ENCODE measurements around the gene SERPINB13.
"Not testable (repeated sequence)": the region's sequence is repeated elsewhere in the genome, so short reads cannot be mapped to it uniquely, and the experiment has no call there.

The SERPINB13 gene

DNA sequence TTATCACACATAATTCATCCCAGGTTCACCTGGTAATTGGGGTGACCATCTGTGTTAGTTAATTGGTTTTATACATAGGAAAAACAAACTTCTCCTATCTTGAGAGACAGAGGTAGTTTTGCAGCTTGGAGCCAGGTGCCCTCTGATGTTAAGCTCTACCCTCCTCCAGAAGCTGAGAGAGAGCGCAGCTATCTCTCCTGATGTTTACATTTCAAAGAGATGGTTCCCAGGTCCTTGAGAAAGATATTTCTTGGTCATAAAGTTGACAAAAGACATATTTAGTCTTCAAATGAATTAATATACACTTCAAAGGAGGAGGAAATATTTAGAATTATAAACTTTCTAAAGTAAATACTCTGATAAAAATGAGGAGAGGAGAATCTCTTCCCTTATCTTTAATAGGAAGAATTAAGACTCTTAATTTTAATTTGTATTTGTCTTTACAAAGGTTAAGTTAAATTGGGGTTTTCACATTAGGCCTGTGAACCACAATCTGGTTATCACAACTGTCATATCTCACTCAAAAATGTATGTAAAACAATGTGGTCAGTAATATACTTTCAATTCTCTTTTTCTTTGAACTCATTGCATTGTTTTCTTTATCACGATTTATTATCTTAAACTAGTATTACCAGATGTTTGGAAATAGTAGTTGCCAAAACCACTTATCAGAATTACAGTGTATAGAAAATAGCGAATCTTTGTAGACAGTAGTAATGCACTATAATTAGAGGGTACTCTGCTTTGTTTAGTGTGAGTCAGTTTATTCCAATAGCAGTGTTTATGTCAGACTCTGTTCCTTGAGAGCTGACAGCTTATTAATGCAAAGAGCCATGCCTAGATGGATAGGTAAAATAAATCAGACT lies 30.1 kb downstream of the SERPINB13 start:
- H3K27ac ChIP-seq (ENCODE audit: low read length) = no peak overlapping the region
- no peak overlapping the region for H3K4me3 ChIP-seq (ENCODE audit: low read length in 2 of 2)
- H3K9ac ChIP-seq (ENCODE audit: low read length in 2 of 2) = no peak overlapping the region
- H3K36me3 ChIP-seq (ENCODE audit: control insufficient read depth in 2 of 2, insufficient read depth in 2 of 2, low read length in 2 of 2) = no peaks in the 10 kb centered on the region
- H3K27me3 ChIP-seq (ENCODE audit: control insufficient read depth in 1 of 2, insufficient read depth in 2 of 2, low read length in 2 of 2) = no peaks in the 10 kb centered on the region
- H3K9me3 ChIP-seq (ENCODE audit: control insufficient read depth in 2 of 2, low read length in 2 of 2) = peaks cover 7 to 11% of the 10 kb centered on the region in 2 donors
- H3K4me1 ChIP-seq (ENCODE audit: control insufficient read depth, insufficient read depth, low read length) = peaks cover 3% of the 10 kb centered on the region

DNA sequence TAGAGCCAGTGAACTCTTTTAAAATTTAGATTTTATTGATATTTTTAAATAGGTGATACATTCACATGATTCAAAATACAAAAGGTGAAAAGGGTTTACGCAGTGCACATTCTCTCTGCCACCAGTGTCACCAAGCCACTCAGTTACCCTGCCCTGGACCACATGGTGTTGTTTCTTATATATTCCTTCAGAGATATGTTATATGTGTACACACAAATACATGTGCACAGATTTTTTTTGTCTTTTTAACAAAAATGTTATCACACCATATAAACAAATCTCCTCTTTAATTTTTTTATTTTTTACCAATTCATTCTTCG lies 30.7 kb downstream of the SERPINB13 start:
- H3K36me3 ChIP-seq (ENCODE audit: control insufficient read depth in 2 of 2, insufficient read depth in 2 of 2, low read length in 2 of 2) = no peaks in the 10 kb centered on the region
- H3K9ac ChIP-seq (ENCODE audit: low read length in 2 of 2) = no peak overlapping the region
- H3K9me3 ChIP-seq (ENCODE audit: control insufficient read depth in 2 of 2, low read length in 2 of 2) = peaks cover 7 to 11% of the 10 kb centered on the region in 2 donors
- no peak overlapping the region for H3K4me3 ChIP-seq (ENCODE audit: low read length in 2 of 2)
- H3K27ac ChIP-seq (ENCODE audit: low read length) = no peak overlapping the region
- H3K27me3 ChIP-seq (ENCODE audit: control insufficient read depth in 1 of 2, insufficient read depth in 2 of 2, low read length in 2 of 2) = no peaks in the 10 kb centered on the region
- peaks cover 3% of the 10 kb centered on the region for H3K4me1 ChIP-seq (ENCODE audit: control insufficient read depth, insufficient read depth, low read length)

DNA sequence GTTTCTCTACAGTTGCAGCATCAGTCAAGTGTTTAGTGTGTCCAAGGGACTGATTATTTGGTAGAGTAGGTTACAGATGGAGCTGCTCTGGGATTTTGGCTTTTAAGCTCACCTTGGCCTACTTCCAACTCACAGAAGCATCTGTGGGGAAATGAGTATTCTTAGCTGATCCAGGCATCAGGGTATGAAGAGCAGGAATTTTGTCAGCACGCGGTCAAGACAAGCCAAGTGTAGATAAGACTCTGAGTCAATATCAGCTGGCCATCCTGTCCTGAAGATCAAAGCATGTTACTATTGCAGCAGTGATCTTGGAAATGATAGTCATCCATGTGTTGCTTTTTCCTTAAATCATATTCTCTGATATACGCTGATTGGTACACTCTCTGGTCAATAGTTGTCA lies 32.5 kb downstream of the SERPINB13 start:
- H3K27ac ChIP-seq (ENCODE audit: low read length) = no peak overlapping the region

DNA sequence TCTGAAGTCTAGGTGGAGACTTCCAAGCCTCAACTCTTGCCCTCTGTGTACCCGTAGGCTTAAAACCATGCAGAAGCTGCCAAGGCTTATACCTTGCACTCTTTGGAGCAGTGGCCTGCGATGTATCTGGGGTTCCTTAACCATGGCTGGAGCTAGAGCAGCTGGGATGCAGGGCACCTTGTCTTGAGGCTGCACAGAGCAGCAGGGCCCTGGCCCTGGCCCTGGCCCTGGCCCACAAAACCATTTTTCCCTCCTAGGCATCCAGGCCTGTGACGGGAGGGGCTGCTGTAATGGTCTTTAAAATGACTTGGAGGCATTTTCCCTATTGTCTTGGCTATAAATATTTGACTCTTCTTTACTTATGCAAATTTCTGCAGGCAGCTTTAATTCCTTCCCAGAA lies 37.7 kb downstream of the SERPINB13 start:
- no peaks in the 10 kb centered on the region for H3K36me3 ChIP-seq (ENCODE audit: control insufficient read depth in 2 of 2, insufficient read depth in 2 of 2, low read length in 2 of 2)
- H3K27ac ChIP-seq (ENCODE audit: low read length) = no peak overlapping the region
- H3K9ac ChIP-seq (ENCODE audit: low read length in 2 of 2) = no peak overlapping the region
- no peak overlapping the region for H3K4me3 ChIP-seq (ENCODE audit: low read length in 2 of 2)
- peaks cover 8 to 9% of the 10 kb centered on the region in 2 donors for H3K9me3 ChIP-seq (ENCODE audit: control insufficient read depth in 2 of 2, low read length in 2 of 2)
- no peaks in the 10 kb centered on the region for H3K27me3 ChIP-seq (ENCODE audit: control insufficient read depth in 1 of 2, insufficient read depth in 2 of 2, low read length in 2 of 2)
- H3K4me1 ChIP-seq (ENCODE audit: control insufficient read depth, insufficient read depth, low read length) = no peaks in the 10 kb centered on the region

More for the DNA sequence above, 32.5 kb downstream of the SERPINB13 start:
- Histone ChIP-seq H3K36me3 (ENCODE audit: control insufficient read depth in 2 of 2, insufficient read depth in 2 of 2, low read length in 2 of 2) (no peaks in the 10 kb centered on the region), H3K9ac (ENCODE audit: low read length in 2 of 2) (no peak overlapping the region), H3K4me3 (ENCODE audit: low read length in 2 of 2) (no peak overlapping the region), H3K4me1 (ENCODE audit: control insufficient read depth, insufficient read depth, low read length) (peaks cover 3% of the 10 kb centered on the region), H3K27me3 (ENCODE audit: control insufficient read depth in 1 of 2, insufficient read depth in 2 of 2, low read length in 2 of 2) (no peaks in the 10 kb centered on the region), H3K9me3 (ENCODE audit: control insufficient read depth in 2 of 2, low read length in 2 of 2) (peaks cover 7 to 14% of the 10 kb centered on the region in 2 donors)

DNA sequence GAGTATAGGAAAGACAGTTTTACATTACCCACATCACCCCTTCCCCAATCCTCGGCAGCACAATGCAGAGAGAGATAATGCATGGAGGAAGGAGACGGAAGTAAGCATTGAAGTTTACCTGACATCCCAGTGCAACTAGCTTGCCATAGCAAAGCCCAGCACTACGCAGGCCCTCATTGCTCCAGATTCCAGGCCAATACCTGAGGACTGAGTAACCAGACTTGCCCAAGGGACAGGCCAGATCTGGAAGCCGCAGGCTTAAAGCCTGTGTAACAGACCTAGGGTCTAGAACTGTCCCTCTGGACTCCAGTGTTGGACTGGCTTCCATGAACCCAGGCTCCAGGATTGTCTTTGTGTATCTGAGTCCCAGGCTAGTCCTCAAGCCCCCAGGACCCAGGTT lies 39.3 kb downstream of the SERPINB13 start:
- Histone ChIP-seq H3K9me3 (ENCODE audit: control insufficient read depth in 2 of 2, low read length in 2 of 2) (peaks cover 6 to 8% of the 10 kb centered on the region in 2 donors), H3K4me1 (ENCODE audit: control insufficient read depth, insufficient read depth, low read length) (no peaks in the 10 kb centered on the region), H3K36me3 (ENCODE audit: control insufficient read depth in 2 of 2, insufficient read depth in 2 of 2, low read length in 2 of 2) (no peaks in the 10 kb centered on the region), H3K27me3 (ENCODE audit: control insufficient read depth in 1 of 2, insufficient read depth in 2 of 2, low read length in 2 of 2) (no peaks in the 10 kb centered on the region), H3K9ac (ENCODE audit: low read length in 2 of 2) (no peak overlapping the region), H3K27ac (ENCODE audit: low read length) (no peak overlapping the region), H3K4me3 (ENCODE audit: low read length in 2 of 2) (no peak overlapping the region)

DNA sequence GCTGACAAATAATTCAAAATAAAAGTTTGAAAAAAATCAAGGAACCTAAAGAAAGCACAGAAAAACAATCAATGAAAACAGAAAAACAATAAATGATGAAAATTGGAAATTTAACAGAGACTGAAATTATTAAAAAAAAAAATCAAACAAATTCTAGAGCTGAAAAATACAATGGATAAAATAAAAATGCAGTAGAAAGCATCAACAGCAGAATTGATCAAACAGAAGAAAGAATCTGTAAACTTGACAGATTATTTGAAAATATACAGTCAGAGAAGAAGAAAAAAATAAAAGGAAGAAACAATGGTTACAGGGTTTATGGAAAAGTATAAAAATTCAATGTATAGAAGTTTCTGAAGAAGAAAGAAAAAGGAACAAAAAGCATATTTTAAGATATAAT lies 40.7 kb downstream of the SERPINB13 start:
- peaks cover 2 to 8% of the 10 kb centered on the region in 2 donors for H3K9me3 ChIP-seq (ENCODE audit: control insufficient read depth in 2 of 2, low read length in 2 of 2)
- H3K27me3 ChIP-seq (ENCODE audit: control insufficient read depth in 1 of 2, insufficient read depth in 2 of 2, low read length in 2 of 2) = no peaks in the 10 kb centered on the region
- no peak overlapping the region for H3K27ac ChIP-seq (ENCODE audit: low read length)

DNA sequence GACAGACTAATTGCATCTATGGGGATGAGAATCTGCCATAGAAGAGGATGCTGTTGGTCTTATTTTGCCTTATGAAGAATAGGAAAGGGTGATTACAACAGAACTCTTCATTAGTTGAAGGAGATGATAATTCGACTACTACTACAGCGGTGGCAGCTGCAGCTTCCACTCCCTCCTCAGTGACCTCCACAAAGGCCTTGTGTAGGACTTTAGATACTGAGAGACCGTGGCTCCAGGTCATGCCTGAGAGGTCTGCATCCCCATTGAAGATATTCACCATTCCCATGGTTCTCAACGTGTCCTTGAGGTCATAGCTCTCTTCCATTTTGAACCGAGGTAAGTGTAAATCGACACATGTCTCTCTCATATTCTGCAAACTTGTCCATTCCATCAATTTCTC lies 50.6 kb downstream of the SERPINB13 start:
- Histone ChIP-seq H3K27ac (ENCODE audit: low read length) (no peak overlapping the region), H3K9me3 (ENCODE audit: control insufficient read depth in 2 of 2, low read length in 2 of 2) (no peaks in the 10 kb centered on the region), H3K9ac (ENCODE audit: low read length in 2 of 2) (no peak overlapping the region), H3K36me3 (ENCODE audit: control insufficient read depth in 2 of 2, insufficient read depth in 2 of 2, low read length in 2 of 2) (no peaks in the 10 kb centered on the region), H3K27me3 (ENCODE audit: control insufficient read depth in 1 of 2, insufficient read depth in 2 of 2, low read length in 2 of 2) (no peaks in the 10 kb centered on the region), H3K4me3 (ENCODE audit: low read length in 2 of 2) (no peak overlapping the region), H3K4me1 (ENCODE audit: control insufficient read depth, insufficient read depth, low read length) (no peaks in the 10 kb centered on the region)

More for the DNA sequence above, 40.7 kb downstream of the SERPINB13 start:
- no peaks in the 10 kb centered on the region for H3K4me1 ChIP-seq (ENCODE audit: control insufficient read depth, insufficient read depth, low read length)
- no peaks in the 10 kb centered on the region for H3K36me3 ChIP-seq (ENCODE audit: control insufficient read depth in 2 of 2, insufficient read depth in 2 of 2, low read length in 2 of 2)
- H3K4me3 ChIP-seq (ENCODE audit: low read length in 2 of 2) = no peak overlapping the region
- H3K9ac ChIP-seq (ENCODE audit: low read length in 2 of 2) = no peak overlapping the region

DNA sequence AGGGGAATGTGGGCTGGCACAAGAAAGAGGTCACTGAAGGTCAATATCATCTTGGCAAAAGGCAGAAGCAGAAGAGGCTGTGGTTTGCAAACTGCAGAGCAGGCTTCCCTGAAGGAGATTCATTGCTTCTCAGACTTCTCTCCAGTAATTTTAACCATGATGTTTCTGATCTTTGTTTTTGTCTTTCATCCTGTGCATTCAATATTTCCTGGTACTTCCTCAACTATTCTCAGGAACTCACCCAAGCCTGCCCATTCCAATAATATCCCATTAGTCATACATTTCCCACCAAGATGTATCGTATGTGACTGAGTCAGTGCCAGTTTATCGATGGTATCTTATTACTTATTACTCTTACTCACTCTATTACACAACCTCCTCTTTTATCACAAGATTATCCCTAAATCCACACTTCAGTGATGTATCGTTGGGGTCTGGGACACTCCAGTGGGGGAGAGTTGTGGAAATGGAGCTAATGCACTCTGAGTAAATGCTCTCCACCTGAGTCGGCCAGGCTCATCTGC lies 54.1 kb downstream of the SERPINB13 start:
- not testable (repeated sequence) for H3K9ac ChIP-seq (ENCODE audit: low read length in 2 of 2); H3K27ac ChIP-seq (ENCODE audit: low read length); H3K4me3 ChIP-seq (ENCODE audit: low read length in 2 of 2); H3K9me3 ChIP-seq (ENCODE audit: control insufficient read depth in 2 of 2, low read length in 2 of 2); H3K27me3 ChIP-seq (ENCODE audit: control insufficient read depth in 1 of 2, insufficient read depth in 2 of 2, low read length in 2 of 2); H3K4me1 ChIP-seq (ENCODE audit: control insufficient read depth, insufficient read depth, low read length); H3K36me3 ChIP-seq (ENCODE audit: control insufficient read depth in 2 of 2, insufficient read depth in 2 of 2, low read length in 2 of 2)

DNA sequence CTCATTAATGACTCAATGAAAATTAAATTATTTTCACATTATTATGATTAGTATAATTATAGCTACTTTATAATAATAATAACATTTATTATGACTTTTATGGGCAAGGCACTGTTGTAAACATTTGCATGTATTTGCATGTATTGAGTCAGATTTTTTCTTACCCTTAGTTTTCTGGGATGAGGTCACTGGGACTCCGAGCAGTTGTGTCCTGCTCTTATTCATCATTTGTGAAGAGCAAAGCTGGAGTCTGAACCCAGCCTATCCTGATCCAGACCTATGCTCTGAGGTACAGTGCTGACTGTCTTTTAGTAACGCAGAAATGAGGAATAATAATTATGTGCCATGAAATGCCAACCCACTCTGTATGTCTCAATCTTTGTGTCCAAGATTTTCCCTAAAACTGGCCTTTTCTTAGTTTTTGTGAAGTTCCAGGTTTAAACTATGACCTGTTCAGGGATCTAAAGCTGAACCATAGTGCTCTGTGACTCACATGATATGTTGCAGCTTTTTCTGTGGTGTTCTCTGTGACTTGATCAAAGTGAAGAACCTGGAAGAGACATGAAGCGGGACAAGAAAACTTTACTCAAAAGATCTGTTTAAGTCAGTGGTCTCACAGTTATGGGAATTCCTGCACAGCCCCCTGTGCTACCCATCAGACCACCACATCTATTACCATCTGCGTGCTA lies 55.7 kb downstream of the SERPINB13 start:
- not testable (repeated sequence) for H3K9ac ChIP-seq (ENCODE audit: low read length in 2 of 2); H3K27me3 ChIP-seq (ENCODE audit: control insufficient read depth in 1 of 2, insufficient read depth in 2 of 2, low read length in 2 of 2); H3K36me3 ChIP-seq (ENCODE audit: control insufficient read depth in 2 of 2, insufficient read depth in 2 of 2, low read length in 2 of 2); H3K27ac ChIP-seq (ENCODE audit: low read length); H3K4me3 ChIP-seq (ENCODE audit: low read length in 2 of 2); H3K4me1 ChIP-seq (ENCODE audit: control insufficient read depth, insufficient read depth, low read length); H3K9me3 ChIP-seq (ENCODE audit: control insufficient read depth in 2 of 2, low read length in 2 of 2)

DNA sequence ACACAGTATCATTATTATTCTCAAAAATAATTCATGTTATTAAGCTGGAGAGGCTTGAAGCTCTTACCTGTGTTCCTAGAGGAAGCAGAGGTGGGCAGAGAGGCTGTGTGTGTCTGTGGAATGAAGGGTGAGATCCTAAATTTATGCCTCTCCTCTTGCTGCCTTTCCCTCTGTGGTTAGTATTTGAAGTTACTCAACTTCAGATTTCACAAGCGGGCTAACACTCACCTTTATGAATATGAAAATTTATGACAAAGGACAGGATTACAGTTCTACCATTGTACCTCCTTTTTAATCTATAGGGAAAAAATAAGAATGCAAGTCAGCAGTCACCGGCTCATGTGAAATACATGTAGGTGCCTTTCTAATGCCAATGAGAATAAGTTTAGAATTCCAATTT lies 57.0 kb downstream of the SERPINB13 start, which contains the start of gene SERPINB4:
Gene SERPINB4 (minus strand): TSS at position 115 of the 400 bp plus-strand sequence. CDS start 679 bp downstream, outside the sequence.
- not testable (repeated sequence) for H3K4me3 ChIP-seq (ENCODE audit: low read length in 2 of 2); H3K9ac ChIP-seq (ENCODE audit: low read length in 2 of 2); H3K27ac ChIP-seq (ENCODE audit: low read length); H3K4me1 ChIP-seq (ENCODE audit: control insufficient read depth, insufficient read depth, low read length); H3K9me3 ChIP-seq (ENCODE audit: control insufficient read depth in 2 of 2, low read length in 2 of 2); H3K36me3 ChIP-seq (ENCODE audit: control insufficient read depth in 2 of 2, insufficient read depth in 2 of 2, low read length in 2 of 2); H3K27me3 ChIP-seq (ENCODE audit: control insufficient read depth in 1 of 2, insufficient read depth in 2 of 2, low read length in 2 of 2)

DNA sequence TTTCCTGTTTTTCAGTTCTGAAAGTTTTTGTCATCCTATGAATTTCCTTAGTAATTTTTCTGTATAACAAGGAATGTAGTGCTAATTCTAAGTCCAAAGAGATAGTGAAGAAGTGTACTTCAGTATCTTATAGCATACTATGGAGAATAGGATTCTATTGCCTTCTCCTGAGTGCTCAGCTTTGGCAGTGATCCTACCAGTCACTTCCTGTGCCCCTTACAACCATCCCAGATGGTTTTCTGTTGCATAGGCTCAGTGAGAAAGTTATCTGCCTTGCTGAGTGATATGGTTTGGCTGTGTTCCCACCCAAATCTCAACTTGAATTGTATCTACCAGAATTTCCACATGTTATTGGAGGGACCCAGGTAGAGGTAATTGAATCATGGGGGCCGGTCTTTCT lies 57.6 kb downstream of the SERPINB13 start:
- not testable (repeated sequence) for H3K9me3 ChIP-seq (ENCODE audit: control insufficient read depth in 2 of 2, low read length in 2 of 2); H3K27me3 ChIP-seq (ENCODE audit: control insufficient read depth in 1 of 2, insufficient read depth in 2 of 2, low read length in 2 of 2); H3K4me1 ChIP-seq (ENCODE audit: control insufficient read depth, insufficient read depth, low read length)

More for the DNA sequence above, 57.6 kb downstream of the SERPINB13 start:
- not testable (repeated sequence) for H3K9ac ChIP-seq (ENCODE audit: low read length in 2 of 2); H3K36me3 ChIP-seq (ENCODE audit: control insufficient read depth in 2 of 2, insufficient read depth in 2 of 2, low read length in 2 of 2); H3K4me3 ChIP-seq (ENCODE audit: low read length in 2 of 2); H3K27ac ChIP-seq (ENCODE audit: low read length)

All from stomach smooth muscle (tissue), 2 donors.